T-helper 17 cell (primary cell): ENCODE data around the gene ASPG. TPM values are rescaled to one million over a fixed set of nuclear protein-coding genes. Genes with fewer than 3 reads are reported as not detected.
"Not testable (repeated sequence)": the region's sequence is repeated elsewhere in the genome, so short reads cannot be mapped to it uniquely, and the experiment has no call there.

Experiments
- ATAC-seq: fragments of 150-1000 bp; cut with Tn5 transposase; 2 replicates; pipeline ENCODE4 v1.10.0; 2021; ENCODE audit warnings: mild to moderate bottlenecking, moderate library complexity
- DNase-seq, 3 donors: peaks; one replicate each; pipeline versions ENCODE4 v3.0.0 to v3.0.0-alpha.2; 2020 to 2021
- H3K9me3 ChIP-seq: one replicate; pipeline ENCODE4 v1.7.0; 2013; ENCODE audit warnings: low read length, mild to moderate bottlenecking; ENCODE audit not compliant: control insufficient read depth, poor library complexity, severe bottlenecking
- H3K27ac Mint-ChIP-seq: one replicate; pipeline ENCODE4 v1.8.0; 2022; ENCODE audit warnings: mild to moderate bottlenecking, moderate library complexity, mixed read lengths
- H3K27me3 Mint-ChIP-seq: one replicate; pipeline ENCODE4 v1.8.0; 2022; ENCODE audit warnings: mixed read lengths
- H3K36me3 Mint-ChIP-seq: one replicate; pipeline ENCODE4 v1.8.0; 2022; ENCODE audit warnings: low read depth, mixed read lengths
- H3K4me1 Mint-ChIP-seq: one replicate; pipeline ENCODE4 v1.8.0; 2022; ENCODE audit warnings: mild to moderate bottlenecking, mixed read lengths
- H3K4me3 Mint-ChIP-seq: one replicate; pipeline ENCODE4 v1.8.0; 2022; ENCODE audit warnings: mild to moderate bottlenecking, moderate library complexity, mixed read lengths
- total RNA-seq, 4 donors: library from RNA in 2 of 4; stranded (reverse) in 2 of 4; gene quantifications; one replicate each; pipeline ENCODE4 v1.2.3 and lab custom pipeline; 2022 to 2026

Gene ASPG
- total RNA-seq, 2 donors from 2014 or later: not detected

DNA sequence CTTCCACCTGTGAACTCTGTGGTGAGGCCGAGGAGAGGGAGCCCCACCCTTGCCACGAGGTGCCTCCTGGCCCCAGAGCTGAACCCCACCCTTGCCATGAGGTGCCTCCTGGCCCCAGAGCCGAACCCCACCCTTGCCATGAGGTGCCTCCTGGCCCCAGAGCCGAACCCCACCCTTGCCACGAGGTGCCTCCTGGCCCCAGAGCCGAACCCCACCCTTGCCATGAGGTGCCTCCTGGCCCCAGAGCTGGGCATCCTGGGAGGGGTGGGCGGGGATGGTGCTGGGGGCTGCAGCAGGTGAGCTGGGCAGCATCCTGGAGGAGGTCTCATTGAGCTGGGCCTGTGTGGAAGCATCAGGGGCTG, 67.9 kb downstream of the ASPG start:
- H3K27me3 Mint-ChIP-seq, H3K36me3 Mint-ChIP-seq, H3K9me3 ChIP-seq, H3K4me3 Mint-ChIP-seq, DNase-seq, H3K4me1 Mint-ChIP-seq, ATAC-seq, H3K27ac Mint-ChIP-seq: not testable (repeated sequence)

DNA sequence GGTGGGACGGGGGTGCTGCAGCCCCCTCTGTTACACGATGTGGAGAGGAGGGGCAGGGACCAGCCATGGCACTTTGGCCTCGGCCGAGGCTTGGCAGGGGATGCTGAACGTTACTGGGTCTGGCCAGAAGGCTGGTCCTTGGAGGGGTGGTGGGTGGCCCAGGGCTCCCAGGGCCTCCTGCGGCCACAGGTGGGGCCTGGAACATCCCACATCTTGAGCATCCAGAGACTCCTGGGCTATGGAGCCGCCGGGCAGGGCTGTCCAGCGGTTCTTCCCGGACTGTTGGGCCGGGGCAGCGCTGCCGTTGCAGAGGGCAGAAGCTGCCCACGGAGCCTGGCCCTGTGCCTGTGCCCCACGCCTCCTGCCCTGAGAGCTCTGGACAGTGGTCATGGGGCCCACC, 68.7 kb downstream of the ASPG start:
- H3K4me3 Mint-ChIP-seq: no peak overlapping the region
- H3K4me1 Mint-ChIP-seq: no peaks in the 10 kb centered on the region
- H3K27ac Mint-ChIP-seq: no peak overlapping the region

DNA sequence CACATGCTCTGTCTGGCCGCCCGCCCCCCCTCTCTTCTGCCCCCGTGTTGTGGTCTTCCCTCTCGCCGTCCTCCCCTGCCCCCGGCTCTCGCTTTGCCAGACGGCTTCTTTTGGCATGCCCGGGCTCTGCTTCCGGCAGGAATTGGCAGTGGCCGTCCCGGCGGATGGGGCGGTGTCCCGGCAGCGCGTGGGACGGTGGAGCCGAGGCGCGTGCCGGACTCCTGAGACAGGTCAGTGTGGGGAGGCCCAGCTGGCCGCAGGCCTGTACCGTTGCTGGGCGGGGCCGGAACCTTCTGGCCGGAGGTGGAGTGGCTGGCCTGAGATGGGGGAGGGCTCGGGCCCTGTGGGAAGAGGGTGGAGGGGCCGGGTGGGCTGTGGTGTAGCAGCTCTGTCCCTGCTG, 70.0 kb downstream of the ASPG start:
- H3K27ac Mint-ChIP-seq: no peak overlapping the region
- H3K27me3 Mint-ChIP-seq: no peaks in the 10 kb centered on the region
- no peak overlapping the region for H3K4me3 Mint-ChIP-seq
- H3K4me1 Mint-ChIP-seq: no peaks in the 10 kb centered on the region
- no peaks in the 10 kb centered on the region for H3K9me3 ChIP-seq
- no peaks in the 10 kb centered on the region for H3K36me3 Mint-ChIP-seq
- ATAC-seq: no peak
- no peak for DNase-seq

More for the DNA sequence above, 68.7 kb downstream of the ASPG start:
- Mint-ChIP-seq H3K27me3 (no peaks in the 10 kb centered on the region), H3K36me3 (no peaks in the 10 kb centered on the region)
- H3K9me3 ChIP-seq: no peaks in the 10 kb centered on the region
- ATAC-seq (no peak), DNase-seq (no peak)

DNA sequence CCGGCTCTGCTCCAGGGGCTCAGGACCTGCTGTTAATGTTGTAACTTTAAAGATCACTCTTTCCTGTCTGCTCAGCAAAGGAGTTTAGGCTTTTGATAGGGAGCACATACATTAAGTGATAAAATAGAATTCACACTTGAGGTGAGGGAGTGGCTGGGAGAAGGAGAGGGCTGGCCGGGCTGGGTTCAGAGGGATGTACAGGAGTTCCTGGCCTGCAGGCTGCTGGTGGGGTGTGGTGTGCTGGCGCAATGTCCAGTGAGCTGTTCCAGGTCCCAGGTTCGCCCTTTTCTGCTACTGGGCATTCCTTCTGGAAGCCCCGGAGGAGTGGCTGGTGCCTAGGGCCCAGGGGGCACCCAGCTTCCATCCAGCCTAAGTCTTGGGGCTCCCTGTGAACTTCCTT, 70.6 kb downstream of the ASPG start:
- no peaks in the 10 kb centered on the region for H3K9me3 ChIP-seq
- no peak for DNase-seq
- no peak overlapping the region for H3K4me3 Mint-ChIP-seq
- no peaks in the 10 kb centered on the region for H3K4me1 Mint-ChIP-seq
- H3K36me3 Mint-ChIP-seq: no peaks in the 10 kb centered on the region
- ATAC-seq: no peak
- no peak overlapping the region for H3K27ac Mint-ChIP-seq
- H3K27me3 Mint-ChIP-seq: no peaks in the 10 kb centered on the region

DNA sequence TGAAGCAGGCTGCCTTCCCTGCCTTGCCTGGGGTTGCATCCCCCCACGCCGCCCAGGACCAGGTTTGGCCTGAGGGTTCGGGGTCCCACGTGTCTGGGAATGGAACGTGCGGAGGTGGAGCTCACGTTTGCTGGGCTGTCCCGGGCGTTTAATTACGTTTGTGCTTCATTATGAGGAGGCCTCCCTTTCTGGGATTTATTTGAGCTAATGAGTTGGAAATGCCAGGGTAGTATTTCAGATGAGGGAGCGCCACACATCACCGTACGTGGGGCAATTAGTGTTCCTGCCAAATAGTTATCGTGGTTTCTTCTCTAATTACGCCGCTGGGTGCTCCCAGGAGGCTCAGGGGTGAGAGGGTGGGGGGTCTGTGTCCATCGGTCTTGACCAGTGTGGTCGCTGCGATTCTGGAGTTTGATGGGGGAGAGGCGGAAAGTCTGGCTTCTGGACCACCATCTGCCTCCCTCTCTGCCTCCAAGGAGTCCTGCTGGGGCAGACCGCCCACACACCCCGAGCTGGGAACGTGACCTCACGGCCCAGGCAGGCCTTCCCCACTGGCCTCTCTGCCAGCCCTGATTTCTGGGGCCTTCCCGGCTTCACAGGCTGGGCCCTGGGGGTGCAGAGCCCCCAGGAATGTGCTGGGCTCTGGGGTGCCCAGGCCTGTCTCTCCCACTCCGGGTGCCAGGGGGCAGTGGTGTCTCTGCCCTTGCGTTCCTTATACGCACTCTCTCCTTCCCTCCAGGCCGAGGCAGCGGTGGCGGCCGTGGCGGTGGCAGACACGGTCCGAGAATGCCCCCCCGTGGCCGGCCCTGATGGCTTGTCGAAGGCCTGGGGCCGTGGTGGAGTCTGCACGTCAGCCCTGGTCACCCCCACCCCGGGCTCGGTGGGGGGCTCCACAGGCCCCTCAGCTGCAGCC, 71.8 kb downstream of the ASPG start:
- Mint-ChIP-seq H3K27ac (no peak overlapping the region), H3K4me3 (no peak overlapping the region), H3K36me3 (no peaks in the 10 kb centered on the region), H3K4me1 (no peaks in the 10 kb centered on the region), H3K27me3 (no peaks in the 10 kb centered on the region)
- no peak for DNase-seq
- no peak for ATAC-seq
- no peaks in the 10 kb centered on the region for H3K9me3 ChIP-seq

DNA sequence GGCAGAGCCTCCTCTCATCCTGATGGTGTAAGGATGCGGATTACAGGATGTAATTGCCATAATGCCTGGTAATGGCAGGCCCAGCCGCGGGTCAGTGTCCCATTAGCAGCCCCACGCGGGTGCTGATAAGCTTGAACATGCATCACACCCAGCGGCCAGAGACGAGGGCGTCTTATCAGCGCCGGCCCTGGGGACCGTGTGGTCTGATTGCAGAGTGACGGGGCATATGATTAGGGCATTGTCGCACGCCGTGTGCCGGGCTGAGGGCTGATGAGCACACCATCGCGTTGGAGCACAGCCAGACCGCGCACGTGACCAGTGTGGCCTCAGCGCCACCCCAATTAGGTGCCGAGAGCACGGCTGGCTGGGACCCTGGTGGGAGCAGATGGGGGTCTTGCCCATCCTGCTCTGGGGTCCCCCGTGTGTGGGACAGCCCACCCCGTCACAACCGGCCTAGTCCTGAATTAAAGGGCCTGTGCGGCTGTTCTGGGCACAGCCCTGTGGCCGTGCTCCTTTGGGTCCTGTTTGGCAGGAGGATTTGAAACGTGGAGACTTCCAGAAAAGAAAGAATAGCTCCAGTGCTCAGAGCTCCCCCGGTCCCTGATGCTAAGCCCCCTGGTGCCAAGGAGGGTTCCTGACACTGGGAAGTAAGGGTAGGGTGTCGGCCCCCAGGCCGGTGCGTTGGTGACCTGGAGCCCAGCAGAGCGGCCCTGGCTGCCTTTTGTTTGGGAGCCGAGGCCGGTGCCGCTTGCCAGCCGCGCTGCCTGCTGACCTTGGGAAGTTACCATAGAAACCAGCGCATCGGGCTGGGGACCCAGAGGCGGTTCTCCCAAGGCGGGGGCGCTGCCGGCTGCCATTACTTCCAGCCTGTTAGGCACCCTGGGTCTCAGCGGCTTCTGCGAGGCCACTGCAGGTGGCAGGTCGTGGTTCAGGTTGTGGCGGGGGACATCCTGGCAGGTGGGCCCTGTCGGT, 73.6 kb downstream of the ASPG start:
- no peaks in the 10 kb centered on the region for H3K9me3 ChIP-seq
- Mint-ChIP-seq H3K36me3 (no peaks in the 10 kb centered on the region), H3K27ac (no peak overlapping the region), H3K4me3 (no peak overlapping the region), H3K27me3 (no peaks in the 10 kb centered on the region), H3K4me1 (no peaks in the 10 kb centered on the region)
- DNase-seq: no peak
- ATAC-seq: no peak

DNA sequence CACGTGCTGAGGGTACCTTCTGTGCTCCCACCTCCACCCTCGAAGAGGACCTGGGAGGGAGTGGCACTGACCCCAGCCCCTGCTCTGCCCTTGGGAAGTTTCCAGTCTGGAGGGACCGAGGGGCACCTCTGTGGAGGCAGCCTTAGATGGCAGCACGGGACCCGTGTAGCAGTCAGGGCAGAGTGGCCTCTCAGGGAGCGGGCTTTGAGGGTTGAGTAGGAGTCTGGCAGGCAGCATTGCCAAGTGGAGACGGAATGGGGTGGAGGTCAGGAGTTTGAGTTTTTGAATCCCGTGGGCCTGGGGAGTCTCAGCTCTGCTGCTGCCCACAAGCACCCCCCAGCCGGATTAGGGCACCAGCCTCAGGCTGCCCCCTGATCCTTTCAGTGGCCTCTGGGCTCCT, 74.5 kb downstream of the ASPG start:
- no peak overlapping the region for H3K4me3 Mint-ChIP-seq
- no peak overlapping the region for H3K27ac Mint-ChIP-seq
- no peak for DNase-seq
- H3K4me1 Mint-ChIP-seq: no peaks in the 10 kb centered on the region
- no peaks in the 10 kb centered on the region for H3K27me3 Mint-ChIP-seq
- no peak for ATAC-seq
- no peaks in the 10 kb centered on the region for H3K36me3 Mint-ChIP-seq
- H3K9me3 ChIP-seq: no peaks in the 10 kb centered on the region

DNA sequence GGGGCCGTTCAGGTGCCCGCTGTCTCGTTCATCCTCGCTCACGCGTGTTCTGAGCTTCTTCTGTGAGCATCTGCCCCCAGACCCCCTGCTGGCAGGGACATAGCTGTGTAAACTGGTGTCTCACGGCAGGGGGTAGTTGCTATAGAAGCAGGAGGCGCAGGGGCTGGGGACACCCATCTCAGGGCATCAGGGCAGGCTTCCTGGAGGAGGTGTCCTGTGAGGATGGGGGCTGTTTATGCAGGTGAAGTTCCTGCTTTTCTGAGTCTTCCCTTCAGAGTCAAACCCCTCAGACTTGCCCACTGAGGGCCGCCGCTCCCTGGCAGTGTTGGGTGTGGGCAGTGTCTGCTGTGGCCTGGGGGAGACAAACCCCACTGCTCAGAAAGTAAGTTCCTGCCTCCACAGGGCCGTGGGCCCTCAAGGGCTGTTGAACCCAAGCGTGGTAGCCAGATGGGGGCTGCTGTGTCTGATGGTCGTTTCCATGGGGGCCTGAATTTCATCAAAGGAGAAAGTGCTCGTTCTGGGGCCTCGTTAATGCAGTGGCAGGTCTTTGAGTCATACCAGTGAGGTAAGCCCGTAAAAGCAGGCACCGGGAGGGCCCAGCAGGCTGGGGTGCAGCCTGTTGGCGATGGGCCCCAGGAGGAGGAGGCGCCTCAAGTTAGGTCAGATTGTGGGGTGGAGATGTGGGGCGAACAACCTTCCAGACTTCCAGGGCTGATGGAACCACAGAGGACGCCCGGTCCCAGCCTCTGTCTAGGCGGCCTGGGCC, 76.3 kb downstream of the ASPG start:
- Mint-ChIP-seq H3K27ac (no peak overlapping the region), H3K27me3 (no peaks in the 10 kb centered on the region), H3K36me3 (no peaks in the 10 kb centered on the region), H3K4me1 (no peaks in the 10 kb centered on the region), H3K4me3 (no peak overlapping the region)
- ATAC-seq: no peak
- DNase-seq: no peak
- H3K9me3 ChIP-seq: no peaks in the 10 kb centered on the region

DNA sequence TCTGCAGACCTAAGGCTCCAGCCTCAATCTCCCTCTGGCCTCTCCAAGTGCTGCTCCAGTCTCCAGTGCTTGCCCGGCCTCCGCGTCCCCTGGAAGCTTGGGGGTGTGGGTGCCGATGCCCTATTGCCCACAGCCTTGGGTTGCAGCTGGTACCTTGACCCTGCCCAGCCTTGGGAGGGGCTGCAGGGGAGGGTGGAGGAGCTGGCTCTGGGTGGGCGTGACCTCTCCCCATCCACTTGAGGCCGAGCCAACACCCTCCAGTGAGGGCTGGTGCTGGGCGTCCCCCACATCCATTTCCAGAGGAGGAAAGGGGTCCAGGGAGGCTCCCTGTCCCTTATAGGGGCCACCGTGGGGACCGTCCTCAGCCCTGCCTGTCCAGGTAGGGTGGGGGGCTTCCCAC, 77.0 kb downstream of the ASPG start:
- Mint-ChIP-seq H3K4me1 (no peaks in the 10 kb centered on the region), H3K27me3 (no peaks in the 10 kb centered on the region), H3K4me3 (no peak overlapping the region), H3K27ac (no peak overlapping the region), H3K36me3 (no peaks in the 10 kb centered on the region)
- DNase-seq: no peak
- no peaks in the 10 kb centered on the region for H3K9me3 ChIP-seq
- ATAC-seq: no peak

DNA sequence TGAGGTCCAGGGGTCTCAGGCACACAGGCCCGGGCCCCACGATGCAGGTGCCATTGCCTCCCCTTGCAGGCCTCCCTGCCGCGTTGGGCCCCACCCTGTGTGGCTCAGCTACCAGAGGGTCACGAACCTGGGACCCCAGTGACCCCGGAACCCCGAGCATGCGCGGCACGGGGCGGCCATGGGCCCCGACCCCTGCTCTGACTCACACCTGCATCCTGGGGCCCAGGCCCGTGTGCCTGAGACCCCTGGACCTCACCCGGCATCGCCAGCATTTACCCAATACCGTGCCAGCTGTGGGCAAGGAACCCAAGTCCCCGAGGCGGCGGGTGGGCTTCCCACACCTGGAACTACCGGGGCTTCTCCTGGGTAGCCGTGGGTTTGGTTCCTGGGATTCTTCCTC, 78.0 kb downstream of the ASPG start:
- ATAC-seq (no peak), DNase-seq (no peak)
- H3K4me1 Mint-ChIP-seq: no peaks in the 10 kb centered on the region
- H3K27me3 Mint-ChIP-seq: no peaks in the 10 kb centered on the region
- H3K27ac Mint-ChIP-seq: no peak overlapping the region
- H3K9me3 ChIP-seq: no peaks in the 10 kb centered on the region
- H3K36me3 Mint-ChIP-seq: no peaks in the 10 kb centered on the region
- no peak overlapping the region for H3K4me3 Mint-ChIP-seq

DNA sequence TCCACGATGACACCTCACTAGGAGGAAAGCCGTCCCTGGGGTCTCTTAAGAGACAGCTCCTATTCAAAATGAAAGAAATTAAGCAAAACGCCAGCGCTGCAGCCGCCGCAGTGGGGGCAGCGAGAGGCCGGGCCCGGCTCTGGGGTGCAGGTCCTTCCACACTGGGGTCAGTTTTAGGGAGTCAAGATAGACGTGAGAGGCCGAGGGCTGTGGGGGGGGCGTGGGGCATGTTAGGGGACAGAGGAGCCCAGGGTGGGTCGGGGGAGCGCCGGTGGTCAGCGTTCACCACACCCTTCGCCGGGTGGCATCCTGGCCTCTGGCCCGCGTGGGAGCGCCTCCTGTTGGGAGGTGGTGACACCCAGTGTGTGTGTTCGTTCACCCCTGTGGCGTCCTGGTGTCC, 78.5 kb downstream of the ASPG start:
- H3K36me3 Mint-ChIP-seq: no peaks in the 10 kb centered on the region
- DNase-seq (no peak), ATAC-seq (no peak)
- no peaks in the 10 kb centered on the region for H3K27me3 Mint-ChIP-seq
- no peaks in the 10 kb centered on the region for H3K4me1 Mint-ChIP-seq
- H3K9me3 ChIP-seq: no peaks in the 10 kb centered on the region
- H3K27ac Mint-ChIP-seq: no peak overlapping the region
- no peak overlapping the region for H3K4me3 Mint-ChIP-seq

DNA sequence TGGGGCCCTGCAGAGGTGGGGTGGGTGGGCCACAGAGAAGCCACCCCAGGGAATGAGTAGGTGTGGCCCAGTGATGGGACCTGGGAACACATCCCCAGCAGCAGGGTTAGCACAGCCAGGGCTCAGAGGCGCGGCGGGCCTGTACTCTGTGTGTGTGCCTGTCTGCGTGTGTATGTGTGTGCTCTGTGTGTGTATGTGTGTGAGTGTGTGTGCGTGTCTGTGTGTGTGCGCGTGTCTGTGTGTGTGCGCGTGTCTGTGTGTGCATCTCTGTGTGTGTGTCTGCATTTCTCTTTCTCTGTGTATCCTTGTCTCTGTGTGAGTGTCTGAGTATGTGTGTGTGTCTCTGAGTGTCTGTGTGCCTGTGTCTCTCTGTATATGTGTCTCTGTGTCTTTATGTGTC, 79.0 kb downstream of the ASPG start:
- ATAC-seq: no peak
- Mint-ChIP-seq H3K27ac (no peak overlapping the region), H3K27me3 (no peaks in the 10 kb centered on the region)

More for the DNA sequence above, 79.0 kb downstream of the ASPG start:
- no peaks in the 10 kb centered on the region for H3K36me3 Mint-ChIP-seq
- no peak overlapping the region for H3K4me3 Mint-ChIP-seq
- no peaks in the 10 kb centered on the region for H3K9me3 ChIP-seq
- DNase-seq: no peak
- H3K4me1 Mint-ChIP-seq: no peaks in the 10 kb centered on the region
